Activated CD4-positive, CD25-positive, alpha-beta regulatory T cell treated with anti-CD3 and anti-CD28 coated beads, Interleukin-2, amount 50 U/mL, for 24 hours (primary cell): Measurements from ENCODE around the gene NECAB3.
A peak's percentile ranks its signal among the peaks of the same experiment; 100 is the strongest.

Source experiments
- ATAC-seq, 2 donors: fragments of 150-1000 bp; cut with Tn5 transposase; one replicate each; pipeline ENCODE4 v1.10.0; 2021; ENCODE audit warnings: mild to moderate bottlenecking in 1 of 2, moderate library complexity in 1 of 2

NECAB3 gene

DNA sequence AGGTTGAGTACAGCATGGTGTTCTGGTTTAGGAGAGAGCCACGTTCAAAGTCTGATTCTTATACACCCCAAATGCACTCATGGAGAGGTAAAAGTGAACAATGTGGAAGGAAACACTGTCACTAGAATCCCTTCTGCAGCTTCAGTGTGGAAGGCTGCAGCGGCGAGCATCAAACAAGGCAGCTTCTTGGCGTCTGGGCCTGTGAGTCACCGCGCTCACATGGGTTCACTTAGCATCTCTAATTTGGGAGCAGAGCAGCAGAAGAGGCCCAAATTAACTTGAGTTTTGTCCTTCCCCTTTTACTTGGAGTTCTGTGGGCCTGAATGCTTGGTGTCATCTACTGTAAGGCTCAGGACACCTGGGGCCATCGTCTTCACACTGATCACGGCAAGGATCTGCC, 22.9 kb upstream of the NECAB3 start:
- ATAC-seq = no peak

DNA sequence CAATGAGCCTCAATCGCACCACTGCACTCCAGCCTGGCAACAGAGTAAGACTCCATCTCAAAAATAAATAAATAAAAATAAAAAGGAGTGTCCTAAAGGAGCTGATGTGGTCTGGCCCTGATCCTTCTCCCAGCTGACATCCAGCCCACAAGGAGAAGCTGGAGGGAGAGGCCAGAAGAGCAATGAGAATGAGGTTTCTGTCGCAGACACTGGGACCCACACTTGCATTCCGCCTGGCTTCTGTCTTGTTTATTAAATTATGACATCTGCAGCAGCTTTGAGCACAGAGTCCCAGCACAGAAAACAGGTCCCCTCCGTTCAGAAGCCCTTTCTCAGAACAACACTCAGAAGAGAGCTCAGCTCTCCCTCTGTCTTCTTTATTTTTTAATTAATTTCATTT, 22.2 kb upstream of the NECAB3 start:
- no peak for ATAC-seq

DNA sequence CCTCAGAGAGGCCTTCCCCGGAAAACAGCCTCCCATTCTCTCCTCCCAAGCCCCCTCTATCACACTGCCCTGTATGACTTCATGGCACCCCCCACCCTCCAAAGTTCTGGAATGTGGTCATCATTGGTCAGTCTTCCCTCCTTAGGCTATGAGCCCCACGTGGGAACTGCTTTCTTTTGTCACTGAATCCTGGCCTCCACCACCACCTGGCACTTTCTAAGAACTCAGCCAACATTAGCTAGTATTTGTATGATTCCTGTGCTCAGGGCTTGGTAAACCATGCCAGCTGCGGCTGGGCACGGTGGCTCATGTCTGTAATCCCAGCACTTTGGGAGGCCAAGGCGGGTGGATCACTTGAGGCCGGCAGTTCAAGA, 20.4 kb upstream of the NECAB3 start:
- no peak for ATAC-seq

DNA sequence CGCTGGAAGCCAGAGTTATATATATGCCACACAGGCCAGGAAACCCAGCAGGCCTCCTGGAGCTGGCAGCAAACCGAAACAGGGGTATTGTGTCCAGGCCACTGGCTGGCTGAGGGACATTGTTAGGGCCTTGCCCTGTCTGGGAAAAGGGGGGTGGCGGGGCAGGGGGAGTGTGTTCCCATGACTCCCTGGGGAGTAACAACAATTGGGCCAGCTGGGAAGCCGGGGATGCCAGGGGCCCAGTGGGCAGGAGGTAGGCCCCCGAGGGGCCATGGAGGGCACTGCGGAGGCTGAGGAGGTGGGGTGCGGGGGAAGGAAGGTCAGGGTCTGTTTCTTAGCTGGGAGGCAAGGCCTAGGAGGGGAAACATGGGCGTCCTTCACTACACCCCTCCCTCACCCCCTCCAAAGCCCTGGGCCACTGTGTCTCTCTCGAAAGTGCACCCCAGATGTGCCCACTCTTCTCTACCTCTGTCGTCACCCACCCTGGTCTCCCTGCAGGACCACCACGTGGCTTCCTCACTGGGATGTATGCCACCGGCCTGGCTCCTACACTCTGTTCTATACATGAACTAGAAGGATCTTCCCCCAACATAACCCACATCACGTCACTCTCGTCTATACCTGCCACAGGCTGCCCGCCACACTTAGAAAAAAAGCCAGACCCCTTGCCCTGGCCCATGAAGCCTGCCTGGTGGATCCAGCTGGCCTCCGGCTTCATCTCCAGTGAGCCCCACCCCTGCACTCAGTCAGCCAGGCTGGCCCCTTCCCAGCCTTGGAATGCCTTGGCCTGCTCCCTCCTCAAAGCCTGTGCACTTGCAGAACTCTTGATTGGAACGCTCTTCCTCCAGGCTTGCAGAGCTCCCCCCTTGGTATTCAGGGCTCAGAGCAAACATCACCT, 19.8 kb upstream of the NECAB3 start:
- no peak for ATAC-seq

DNA sequence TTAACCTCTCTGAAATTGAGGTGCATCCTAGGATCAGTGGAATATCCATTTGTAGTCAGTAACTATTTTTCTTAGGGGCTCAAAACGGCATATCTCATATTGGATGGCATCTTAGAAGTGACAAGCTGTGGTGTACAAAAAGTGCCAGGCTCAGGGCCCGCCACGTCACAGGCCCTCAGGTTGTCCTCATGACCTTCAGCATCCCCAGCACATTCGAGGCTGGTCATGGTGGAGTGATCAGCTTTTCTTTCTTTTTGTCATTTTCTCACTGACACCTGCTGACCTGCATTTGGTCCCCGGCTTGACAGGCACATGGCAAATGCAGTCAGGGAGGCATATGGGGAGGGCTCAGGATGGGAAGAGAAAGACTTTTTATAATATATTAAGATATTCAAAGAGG, 19.1 kb upstream of the NECAB3 start:
- ATAC-seq = no peak

DNA sequence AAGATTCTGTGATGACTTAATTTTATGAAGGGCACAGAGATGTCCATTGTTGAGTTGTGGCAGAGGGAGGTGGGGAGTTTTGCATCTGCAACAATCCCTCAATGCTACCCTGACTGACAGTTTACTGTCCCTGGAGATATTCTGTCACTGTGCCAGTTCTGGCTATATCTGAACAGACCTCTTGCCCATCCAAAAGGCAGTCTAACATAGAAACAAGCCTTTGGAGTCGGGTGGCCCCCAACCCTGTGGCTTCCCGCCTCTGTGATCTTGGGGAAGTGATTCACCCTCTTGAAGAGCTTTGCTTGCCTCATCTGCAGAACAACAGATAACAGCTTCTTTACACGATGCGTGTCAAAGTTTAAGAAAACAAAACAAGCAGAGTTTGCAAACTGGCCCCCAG, 15.7 kb upstream of the NECAB3 start:
- peak in 1 of 2 donors; percentile 27 for ATAC-seq

DNA sequence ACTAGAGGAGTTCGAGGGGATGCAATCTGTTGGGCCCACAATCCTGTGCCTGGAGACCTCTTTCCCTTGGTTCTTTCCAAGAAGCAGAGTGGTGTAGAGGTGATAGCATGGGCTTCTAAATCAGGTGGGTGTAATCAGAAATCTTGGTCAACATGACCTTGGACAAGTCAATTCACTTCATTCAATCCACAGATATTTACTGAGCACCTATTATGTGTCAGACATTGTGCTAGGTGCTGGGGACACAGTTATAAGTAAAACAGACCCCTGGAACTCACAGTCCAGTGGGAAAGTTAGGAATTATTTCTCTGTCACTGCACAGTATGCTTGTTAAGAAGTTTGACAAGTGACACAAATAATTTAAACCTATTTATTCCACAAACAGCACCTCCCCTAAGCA, 15.3 kb upstream of the NECAB3 start:
- ATAC-seq = no peak

DNA sequence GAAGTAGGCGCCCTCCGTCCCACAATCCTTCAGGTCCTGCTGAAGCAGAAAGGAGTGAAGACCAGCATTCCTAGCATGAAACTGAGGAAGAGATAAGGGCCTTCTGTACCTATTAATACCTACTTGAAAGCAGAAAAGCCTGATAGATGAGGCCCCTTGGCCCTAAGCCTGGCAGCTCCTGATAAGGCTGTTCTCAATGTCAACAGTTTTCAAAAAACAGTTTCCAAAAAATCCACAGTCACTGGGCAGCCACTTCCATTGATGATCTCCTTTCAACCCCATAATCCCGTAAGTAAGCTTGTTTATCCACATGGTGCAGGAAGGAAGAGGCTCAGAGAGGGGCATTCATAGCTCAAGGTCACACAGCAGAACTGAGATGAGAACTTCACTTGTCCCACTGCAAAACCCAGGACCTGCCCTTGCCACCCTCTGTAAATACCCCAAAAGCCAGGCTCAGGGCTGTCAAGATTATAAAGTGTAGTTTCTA, 14.8 kb upstream of the NECAB3 start:
- no peak for ATAC-seq

DNA sequence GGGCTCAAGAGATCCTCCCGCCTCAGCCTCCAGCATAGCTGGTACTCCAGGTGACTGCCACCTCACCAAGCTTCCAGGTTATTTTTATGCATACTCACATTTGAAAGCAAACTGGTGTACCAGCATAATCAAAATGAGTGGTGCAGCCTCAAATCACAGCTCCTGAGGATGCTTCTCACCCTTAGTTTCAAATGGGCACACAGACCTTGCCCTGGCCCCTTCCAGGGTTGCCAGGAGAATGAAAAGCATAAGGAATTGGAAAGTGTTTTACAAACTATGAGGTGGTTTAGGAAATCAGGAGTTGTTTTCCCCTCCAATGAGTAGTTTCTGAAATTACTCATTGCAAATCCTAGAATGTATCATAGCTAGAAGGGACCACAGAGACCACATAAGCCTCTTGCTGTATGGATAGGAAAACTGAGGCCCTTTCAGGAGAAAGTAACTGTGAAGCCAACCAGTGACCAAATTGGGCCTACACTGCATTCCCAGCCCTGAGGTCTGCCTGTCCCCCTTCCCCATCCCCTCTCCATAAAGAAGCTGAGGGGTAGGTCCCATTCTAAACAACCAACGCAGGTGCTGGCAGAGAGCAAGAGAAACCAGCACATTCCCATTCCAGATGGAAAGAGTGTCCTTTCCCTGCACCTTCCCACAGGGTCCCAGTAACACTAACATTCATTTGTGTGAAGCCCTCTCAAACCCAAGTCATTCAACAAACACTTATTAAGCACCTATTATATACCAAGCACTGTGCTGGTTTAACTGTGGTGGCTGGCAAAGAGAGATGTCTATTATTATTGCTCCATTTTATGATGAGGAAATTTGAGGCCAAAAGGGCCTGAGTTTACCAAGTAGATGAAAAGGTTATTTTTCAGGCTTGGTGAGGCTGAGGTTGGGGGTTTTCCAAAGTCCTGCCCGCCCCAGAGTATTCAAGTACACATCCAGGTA, 14.0 kb upstream of the NECAB3 start:
- ATAC-seq = no peak

DNA sequence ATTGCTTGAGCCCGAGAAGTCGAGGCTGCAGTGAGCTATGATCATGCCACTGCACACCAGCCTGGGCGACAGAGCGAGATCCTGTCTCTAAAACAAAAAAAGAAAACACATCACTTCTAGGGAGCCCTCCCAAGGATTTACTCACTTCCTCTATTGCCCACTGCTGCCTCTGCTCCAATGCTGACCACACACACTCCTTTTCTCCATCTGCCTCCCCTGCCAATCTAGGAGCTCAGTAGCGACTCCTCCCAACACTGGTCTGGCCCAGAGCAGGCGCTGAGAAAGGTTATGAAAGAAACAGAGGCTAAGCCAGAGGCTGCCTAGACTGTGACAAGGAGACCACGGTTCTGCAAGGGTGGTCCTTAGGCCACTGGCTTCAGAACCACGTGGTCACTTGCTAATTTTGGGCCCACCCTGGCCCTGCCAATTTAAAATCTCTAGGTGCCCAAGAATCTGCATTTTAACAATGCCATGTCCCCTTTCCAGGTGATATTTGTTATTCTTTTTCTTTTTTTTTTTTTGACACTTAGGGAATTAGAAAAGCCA, 13.2 kb upstream of the NECAB3 start:
- ATAC-seq = no peak

DNA sequence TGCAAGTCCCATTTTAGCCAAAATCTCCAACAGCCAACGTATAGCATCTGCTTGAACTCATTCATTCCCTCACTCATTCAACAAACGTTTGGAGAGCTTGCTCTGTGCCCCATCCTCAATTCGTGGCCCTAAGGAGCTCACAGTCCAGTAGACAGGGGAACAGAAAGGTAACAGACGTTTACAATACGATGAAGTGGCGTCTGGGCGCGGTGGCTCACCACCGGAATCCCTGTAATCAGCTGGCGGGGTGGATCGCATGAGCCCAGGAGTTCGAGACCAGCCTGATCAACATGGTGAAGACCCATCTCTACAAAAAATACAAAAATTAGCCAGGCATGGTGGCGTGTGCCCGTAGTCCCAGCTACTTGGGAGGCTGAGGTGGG, 12.7 kb upstream of the NECAB3 start:
- no peak for ATAC-seq

DNA sequence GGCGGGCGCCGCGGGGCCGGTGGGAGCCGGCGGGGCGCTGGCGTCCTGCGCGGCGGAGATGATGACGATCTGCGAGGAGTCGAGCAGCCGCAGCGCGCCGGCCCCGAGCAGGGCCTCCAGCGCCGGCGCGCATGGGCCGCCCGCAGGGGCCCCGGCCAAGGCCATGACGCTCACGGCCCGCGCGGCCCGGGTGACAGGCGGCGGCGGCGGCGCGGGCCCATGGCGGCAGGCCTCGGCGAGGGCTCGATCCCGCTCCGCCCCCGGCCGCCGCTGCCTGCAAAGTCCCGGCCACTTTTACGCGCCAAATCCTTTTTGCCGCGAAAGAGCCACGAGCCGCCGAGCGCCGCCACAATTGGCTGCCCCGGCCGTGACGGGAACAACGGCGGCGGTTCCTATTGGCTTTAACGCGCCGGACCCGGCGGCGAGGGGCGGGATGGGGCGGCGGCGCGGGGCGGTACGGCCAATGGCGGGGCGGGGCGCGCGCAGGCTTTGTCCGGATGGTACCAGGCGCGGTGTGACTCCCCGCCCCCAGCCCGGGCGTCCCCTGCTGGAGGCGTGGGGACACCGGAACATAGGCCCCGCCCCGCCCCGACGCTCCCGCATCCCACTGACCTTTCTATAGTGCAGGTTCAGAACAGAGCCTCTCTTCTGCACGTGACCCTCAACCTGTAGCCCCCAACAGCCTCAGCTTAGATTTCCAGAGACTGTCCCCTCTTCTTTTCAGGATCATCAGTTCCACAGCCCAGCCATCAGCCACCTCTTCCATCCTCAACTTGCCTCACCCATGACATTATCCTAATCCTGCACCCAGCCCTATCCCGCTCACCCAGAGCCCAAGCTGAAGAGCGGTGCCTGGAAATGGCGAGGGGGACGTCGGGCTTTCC, 12.1 kb upstream of the NECAB3 start, which contains the start of gene E2F1:
E2F1 (minus strand) TSS at position 286 of the 884 bp plus-strand sequence; CDS start at position 165, 121 bp downstream.
- peak; percentile 93 for ATAC-seq

DNA sequence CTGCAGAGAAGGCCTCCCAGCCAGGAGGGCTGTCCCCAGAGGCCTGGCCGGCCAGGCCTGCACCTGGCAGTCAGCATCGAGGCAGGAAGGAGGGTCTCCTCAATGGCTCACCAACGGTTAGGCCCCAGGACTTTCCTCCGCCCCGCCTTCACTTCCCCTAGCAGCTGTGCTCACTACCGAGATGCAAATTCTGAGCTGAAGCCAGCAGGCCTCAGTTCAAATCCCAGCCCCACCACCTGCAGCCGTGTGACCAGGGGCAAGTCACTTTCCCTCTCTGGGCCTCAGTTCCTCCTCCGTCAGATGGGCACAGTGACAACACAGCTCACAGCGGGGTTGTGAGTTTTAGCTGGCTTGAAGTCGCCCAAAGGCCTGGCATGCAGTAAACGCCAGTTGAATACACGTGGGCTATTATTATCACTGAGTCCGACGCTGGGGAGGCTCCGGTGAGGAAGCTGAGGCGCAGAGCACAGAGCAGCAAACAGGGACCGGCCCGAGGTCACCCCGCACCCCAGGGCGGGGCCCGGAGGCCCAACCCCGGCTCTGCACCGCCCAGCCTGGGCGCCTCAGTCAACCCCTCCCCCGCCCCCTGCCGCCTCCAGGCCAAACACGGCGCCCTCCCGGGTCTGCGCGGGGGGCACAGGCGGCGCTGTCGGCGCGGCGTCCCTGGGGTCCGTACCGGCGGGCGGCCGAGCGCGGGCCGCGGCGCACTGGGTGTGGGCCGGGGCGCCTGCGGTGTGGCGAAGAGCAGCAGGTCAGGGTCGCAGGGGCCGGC, 11.3 kb upstream of the NECAB3 start:
- ATAC-seq = peak; percentile 38 to 41

DNA sequence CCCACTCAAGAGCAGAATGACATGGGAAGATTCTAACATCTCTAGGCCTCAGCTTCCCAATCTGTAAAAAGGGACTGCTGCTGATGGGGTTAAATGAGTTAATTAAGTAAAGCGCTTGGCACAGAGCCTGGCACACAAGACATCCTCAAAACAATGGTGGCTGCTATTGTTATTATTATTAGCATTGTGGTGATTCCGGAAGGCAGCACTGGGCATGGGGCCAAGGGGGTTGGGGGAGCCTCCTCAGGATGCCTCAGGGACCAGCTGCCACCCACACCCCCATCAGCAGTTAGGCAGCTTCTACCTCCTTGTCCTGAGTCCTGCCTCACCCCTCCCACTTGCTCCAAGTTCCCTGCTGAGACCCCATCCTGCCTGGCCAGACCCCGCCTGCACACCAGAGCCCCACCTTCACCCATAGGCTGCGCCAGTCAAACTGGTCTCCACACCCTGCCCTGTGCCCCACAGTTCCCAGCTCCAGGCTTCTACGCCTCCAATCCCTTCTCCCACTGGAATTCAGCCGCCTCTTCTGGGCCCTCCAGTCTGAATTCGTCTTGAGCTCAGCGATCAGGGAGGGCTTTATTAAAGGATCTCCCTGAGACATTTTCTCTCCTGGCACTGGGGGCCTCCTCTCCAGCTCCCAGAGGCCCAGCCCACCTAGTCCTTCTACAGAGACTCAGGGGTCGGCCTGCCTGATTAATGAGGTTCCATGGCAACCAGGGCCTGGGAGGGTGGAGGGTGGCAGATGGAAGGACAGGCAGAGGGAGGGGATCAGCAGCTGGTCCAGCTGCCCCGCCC, 10.5 kb upstream of the NECAB3 start:
- no peak for ATAC-seq

DNA sequence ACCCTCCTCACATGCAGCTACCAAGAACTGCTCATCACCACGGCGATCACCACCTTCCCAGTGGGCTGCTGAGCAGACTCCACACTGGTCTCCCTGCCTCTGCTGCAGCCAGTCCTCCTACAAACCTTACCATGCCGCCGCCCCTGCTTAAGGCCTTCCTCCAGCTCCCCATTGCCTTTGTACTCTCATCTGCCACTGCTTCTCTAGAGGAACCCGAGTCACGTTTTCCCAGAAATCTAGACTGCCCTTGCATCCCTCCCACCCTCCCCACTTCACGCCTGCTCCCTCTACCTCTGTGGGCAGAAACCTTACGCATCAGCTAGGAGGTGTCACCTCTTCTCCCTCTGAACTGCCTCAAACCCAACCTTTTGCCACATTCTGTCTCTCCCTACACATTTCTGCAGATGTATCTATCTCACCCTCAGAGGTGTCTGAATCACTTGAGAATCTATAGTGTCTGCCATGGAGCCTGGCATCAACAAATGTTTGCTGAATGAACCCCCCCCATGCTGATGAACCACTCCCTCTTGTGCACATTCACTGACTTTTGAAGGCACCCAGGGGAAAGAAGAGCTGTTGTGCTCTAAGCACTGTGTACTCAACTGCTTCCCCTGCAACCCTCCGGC, 7.6 kb upstream of the NECAB3 start:
- ATAC-seq = no peak

DNA sequence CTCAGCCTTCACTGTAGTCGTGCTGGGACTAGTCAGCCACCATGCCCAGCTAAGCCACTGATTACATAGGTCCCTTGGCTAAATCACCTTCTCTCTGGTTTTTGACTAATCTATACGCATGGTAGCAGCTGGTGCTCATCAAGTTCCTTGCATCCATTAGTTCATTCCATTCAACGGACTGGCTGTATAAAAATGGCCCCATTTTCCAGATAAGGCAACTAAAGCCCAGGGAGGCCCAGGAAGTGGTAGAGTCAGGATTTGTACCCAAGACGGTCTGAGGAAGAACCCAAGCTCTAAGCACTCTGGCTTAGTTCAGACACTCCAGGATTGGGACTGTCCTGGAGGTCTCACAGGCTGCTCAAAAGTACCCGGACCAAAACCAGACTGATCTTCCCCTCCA, 7.1 kb upstream of the NECAB3 start:
- ATAC-seq = no peak

DNA sequence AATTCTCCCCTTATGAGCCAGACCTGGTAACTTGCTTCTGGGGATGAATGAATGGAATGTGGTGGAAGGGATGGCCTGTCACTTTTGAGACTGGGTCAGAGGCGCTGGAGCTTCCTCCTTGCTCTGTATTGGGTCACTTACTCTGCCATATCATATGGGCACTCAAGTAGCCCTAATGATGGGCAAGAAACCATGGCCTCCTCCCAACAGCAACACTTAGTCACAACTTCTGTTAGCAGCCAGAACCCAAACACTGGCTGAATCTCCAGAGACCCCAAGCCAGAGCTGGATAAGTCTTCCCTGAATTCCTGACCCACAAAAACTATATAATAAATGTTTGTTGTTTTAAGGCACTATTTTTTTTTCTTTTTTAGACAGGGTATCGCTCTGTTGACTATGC, 6.5 kb upstream of the NECAB3 start:
- ATAC-seq = no peak

DNA sequence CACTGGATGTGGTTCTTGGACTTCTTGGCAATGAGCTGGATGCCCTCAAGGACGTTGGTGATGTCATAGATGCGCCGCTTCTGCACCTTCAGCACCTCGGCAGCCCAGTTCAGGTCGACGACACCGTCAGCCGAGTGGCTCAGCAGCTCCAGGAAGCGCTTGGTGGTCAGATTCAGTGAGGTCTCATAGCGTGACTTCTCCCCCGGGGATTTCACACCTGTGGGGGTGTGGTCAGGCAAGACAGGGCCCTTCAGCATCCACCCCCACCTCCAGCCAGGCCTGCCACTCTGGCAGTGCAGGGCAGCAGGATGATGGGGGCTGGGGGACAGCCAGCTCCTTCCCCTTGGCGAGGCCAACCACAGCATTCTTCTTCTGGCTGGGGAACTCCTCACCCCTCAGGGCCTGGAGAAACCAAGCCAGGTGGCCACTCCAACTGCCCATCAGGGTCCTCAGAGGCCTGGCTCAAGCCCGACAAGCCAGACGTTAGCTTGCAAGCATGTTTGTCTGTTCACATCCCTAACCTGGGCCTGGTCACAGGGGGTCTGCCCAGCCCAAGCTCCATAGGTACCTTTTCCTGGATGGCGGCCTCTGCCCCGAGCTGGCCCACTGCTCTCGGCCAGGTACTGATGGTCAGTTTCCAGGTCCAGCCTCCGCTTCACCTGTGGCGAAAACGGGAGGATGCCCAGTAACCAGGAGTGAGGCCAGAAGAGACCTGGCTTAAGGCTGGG, 5.7 kb upstream of the NECAB3 start:
- peak; percentile 51 to 64 for ATAC-seq

DNA sequence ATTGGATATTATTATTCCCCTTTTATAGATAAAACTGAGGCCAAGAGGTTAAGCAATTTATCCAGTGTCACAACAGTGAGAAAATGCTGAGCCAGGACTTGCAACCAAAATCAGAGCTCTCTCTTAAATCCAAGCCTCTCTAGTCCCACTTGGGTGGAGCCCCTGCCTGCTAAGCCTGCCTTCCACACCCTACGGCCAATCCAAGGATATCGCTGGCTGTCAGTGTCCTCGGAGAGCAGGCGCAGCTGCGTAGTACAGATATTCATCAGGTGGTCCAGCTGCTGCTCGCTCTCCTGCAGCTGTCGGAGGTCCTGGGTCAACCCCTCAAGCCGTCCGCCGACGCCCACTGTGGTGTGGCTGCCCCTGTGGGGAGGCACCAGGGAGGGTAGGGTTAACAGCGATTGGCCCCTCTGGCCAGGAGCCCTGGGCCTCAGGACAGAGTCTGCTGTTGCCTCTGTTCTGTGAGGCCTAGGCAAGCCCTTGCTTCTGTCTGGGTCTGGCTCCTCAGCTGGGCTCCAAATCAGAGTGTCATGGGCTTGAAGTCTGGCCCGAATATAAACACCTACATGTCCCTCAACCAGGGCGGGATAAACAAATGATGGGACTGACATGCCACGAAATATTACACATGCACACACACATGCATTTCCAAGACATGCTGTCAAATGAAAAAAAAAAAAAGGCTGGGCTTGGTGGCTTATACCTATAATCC, 3.9 kb upstream of the NECAB3 start:
- ATAC-seq = no peak
